Uterine smooth muscle cell (primary cell): ENCODE results near the gene ENO2. TPM values are rescaled to one million over a fixed set of nuclear protein-coding genes. Genes with fewer than 3 reads are reported as not detected.

Experiments
- total RNA-seq: library from RNA; depleted of rRNA; stranded (reverse); fragments of >200 nt; gene quantifications from 2 replicates; pipeline ENCODE4 v1.2.3, GENCODE V29; 2014

Gene ENO2
- 29.0 and 38.4 TPM in 2 replicates for total RNA-seq

DNA sequence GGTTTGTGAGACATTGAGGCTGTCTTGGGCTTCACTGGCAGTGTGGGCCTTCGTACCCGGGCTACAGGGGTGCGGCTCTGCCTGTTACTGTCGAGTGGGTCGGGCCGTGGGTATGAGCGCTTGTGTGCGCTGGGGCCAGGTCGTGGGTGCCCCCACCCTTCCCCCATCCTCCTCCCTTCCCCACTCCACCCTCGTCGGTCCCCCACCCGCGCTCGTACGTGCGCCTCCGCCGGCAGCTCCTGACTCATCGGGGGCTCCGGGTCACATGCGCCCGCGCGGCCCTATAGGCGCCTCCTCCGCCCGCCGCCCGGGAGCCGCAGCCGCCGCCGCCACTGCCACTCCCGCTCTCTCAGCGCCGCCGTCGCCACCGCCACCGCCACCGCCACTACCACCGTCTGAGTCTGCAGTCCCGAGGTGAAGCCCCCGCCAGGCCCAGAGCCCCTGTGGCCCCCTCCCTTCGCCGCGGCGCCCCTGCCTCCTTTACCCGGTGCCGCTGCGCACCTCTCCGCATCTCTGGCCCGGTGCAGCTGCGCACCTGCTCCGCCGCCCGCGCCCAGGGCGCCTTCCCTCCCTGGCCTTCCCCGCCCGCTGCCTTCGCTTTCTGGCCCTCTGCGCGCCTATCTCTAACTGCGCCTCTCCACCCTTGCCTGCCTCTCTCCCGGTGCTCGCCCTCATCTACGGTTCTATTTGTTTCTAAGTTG lies at the start of gene ENO2:
TSS of gene ENO2 (plus strand) at position 335 of the 701 bp plus-strand sequence. CDS start 1,253 bp downstream, outside the sequence.

DNA sequence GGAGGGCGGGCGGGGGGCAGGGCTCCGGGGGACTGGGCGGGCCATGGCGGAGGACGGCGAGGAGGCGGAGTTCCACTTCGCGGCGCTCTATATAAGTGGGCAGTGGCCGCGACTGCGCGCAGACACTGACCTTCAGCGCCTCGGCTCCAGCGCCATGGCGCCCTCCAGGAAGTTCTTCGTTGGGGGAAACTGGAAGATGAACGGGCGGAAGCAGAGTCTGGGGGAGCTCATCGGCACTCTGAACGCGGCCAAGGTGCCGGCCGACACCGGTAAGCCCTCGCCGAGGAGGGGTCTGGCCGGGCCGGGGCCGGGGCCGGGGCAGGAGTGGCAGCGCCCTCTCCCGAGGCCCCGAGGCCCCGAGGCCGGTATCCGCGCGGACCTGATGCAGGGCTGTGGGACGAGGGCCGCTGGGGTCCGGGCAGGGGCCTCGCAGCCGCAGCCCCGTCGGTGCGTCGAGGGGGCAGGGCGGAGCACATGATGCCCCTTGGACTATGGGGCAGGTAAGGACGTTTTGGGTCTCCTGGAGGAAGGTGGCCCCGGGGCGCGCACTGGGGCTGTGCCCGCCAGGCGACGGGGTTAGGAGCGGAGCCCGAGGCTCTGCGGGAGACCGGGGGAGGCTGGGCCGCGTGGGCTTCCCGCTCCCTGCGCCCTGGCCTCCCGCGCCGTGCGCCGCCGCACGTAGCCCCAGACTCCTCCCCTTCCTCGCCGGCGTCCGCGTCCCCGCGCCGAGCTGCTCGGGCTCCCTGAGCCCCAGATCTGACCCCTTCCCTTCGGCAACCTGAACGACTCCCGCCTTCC lies 46.8 kb upstream of the ENO2 start, which contains the start of gene TPI1:
TSS of gene TPI1 (plus strand) at position 119 of the 798 bp plus-strand sequence. CDS start at position 155, 36 bp downstream.

DNA sequence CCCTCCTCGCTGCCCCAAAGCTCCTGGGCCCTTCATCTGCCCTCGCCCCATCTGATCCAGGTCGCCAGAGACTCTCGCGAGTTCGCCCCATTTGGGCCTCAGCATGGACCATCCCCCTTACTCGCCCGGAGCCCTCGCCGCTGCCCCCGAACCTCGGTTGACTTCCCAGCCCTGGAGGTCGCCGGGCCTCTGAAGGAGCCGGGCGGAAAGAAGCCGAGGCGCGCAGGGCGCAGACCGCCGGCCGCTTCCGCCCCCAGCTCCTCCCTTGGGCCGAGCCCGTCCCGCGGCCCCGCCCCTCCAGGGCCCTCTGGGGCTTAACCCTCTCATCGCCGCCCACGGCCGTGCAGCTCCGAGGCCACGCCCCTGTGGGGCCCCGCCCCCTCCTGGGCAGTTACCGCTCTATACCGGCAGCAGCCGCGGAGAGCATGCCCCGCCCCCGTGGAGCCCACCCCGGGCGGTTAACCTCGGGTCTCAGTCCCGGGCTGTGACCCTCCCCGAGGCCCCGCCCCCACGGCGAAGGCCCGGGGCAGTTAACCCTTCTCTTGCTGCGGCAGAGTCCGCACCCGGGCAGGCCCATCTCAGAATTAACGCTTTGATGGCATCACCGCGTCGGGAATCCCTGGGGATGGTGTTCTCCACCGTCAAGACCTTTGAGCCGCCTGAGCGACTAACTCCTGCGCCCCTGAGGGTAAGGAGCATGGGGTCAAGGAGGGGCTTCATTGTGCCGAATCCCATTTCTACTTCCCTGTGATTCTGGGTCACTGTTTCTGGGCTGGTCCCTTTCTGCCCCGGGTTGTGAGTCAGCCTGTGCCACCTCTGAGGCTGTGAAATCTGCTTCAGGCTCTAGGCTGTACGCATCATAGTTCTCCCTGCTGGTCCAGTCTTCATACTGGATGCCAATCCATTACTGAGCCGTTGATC lies 41.0 kb upstream of the ENO2 start, which contains the start of gene SPSB2:
TSS of gene SPSB2 (minus strand) at position 210 of the 921 bp plus-strand sequence. CDS start 402 bp downstream, outside the sequence.

DNA sequence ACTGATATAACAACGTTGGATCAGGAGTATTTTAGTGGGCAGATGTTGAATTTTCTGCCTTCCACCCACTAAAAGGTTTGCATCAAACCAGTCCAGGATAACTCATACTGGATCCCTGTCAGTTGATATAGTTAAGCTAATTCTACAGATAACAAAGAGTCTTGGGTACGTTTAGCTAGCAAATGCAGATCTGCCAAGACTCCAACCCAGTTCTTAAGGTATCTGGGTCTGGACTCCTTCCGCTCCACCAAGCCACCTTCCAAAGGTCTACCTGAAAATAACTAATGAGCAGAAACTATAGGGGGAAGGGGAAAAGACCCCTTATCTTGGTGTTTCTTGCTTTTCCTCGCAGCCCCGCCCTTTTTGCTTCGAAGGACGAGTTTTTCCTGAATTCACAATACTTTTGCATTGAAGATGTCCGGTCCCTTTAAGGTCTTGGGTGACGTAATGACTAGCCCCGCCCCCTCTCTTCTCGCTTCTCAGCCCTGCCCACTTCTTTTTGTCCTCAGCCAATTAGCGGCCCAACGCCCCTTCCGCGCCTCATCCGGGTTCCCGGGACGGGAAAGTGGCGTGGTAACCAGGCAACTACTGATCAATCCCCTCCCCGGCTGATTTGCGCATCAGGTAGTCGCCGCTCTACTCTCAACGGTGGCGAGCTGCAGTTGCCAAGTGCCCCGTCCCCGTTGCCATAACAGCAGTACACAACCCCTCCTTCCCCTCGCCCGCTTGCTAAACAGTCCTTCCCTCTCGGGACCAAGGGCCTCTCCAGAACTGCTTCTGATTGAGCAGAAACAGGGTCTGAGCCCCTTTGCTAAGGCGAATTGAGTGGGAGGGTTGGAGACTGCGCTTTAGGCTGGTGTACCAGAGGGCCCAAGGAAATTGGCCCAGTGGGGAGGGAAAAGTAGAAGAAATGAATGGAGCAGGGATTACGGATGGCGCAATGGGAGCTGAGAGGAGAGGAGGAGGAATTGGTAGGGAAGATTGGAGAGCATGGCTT lies 9.8 kb upstream of the ENO2 start, which contains the start of gene LRRC23:
TSS of gene LRRC23 (plus strand) at position 543 of the 997 bp plus-strand sequence. CDS start 812 bp downstream, outside the sequence.

DNA sequence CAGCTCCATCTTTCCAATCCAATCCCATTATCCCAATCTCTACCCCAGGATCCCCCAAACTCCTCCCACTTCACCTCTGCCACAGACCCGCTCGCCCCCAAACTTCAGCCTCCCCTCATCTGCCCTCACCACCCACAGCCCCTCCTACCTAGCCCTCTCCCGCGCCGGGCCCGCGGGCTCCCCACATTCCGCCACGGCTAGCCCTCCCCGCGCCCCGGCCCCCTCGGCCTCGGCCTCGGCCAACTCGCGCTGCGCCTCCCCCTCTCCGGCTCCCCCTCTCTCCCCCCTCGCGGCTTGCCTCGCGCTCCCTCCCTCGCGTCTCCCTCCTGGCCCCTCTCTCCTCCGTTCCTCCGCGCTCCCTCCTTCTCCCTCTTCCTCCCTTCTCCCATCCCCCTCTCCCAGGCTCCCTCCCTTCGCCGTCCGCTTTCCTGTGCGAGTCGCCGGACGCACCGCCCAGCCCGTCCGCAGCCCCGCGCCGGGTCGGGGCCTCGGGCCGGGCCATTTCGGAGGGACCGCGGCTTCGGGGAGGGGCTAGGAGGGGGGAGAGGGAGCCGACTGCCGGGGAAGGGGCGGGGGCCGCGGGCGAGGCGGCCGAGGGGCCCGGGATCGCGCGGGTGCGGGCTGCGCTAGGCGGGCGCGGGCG lies 13.1 kb downstream of the ENO2 start, which contains the start of gene ATN1:
TSS of gene ATN1 (plus strand) at position 581 of the 643 bp plus-strand sequence. CDS start 6,043 bp downstream, outside the sequence.

DNA sequence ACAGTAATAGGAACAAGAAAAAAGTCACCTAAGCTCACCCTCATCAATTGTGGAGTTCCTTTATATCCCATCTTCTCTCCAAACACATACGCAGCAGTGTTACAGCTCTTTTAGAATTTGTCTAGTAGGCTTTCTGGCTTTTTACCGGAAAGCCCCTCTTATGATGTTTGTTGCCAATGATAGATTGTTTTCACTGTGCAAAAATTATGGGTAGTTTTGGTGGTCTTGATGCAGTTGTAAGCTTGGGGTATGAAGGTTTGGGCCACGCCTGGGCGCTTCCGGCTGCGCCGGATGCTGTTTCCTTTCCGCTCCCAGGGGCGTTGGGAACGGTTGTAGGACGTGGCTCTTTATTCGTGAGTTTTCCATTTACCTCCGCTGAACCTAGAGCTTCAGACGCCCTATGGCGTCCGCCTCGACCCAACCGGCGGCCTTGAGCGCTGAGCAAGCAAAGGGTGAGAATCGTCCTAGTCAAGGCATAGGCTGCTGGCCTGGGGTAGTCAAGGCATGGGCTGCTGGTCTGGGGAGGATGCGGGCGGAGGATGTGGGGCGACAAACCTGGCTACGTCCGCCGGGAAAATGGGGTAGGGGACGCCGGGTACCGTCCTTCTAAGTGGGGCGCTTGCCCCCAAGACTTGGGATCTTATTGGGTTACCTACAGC lies 29.5 kb downstream of the ENO2 start, which contains the start of the genes C12orf57 and RNU7-1:
TSS of gene C12orf57 (plus strand) at position 301 of the 659 bp plus-strand sequence. CDS start at position 401, 100 bp downstream.
TSS of gene RNU7-1 (plus strand) at position 95 of the 659 bp plus-strand sequence.

DNA sequence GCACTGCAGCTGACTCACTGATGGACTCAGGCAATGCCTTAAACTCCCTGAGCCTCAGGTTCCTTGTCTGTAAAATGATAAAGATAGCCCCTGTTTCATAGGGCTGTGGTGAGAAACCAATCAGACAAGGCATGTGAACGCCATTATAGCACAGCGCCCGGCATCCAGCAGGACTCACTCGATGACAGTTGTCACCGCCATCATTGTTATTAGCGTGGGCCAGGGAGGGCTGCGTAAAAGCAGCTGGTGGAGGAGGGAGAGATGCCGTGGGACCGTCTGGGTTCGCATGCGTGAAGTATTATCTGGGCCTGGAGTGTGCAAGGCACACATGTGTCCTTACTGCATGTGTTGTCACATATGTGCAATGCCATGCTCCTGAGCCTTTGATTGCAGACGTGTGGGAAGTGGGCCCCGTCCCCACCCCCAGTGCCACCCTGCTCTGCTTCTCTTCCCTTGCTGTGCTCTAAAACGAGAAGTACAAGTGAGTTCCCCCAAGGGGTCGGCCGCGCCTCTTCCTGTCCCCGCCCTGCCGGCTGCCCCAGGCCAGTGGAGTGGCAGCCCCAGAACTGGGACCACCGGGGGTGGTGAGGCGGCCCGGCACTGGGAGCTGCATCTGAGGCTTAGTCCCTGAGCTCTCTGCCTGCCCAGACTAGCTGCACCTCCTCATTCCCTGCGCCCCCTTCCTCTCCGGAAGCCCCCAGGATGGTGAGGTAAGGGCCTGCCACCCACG lies 36.6 kb downstream of the ENO2 start, which contains the start of gene PTPN6:
TSS of gene PTPN6 (plus strand) at position 546 of the 730 bp plus-strand sequence. CDS start at position 703, 157 bp downstream.

Other genes starting within 250 kb of the ENO2 start
- gene ZNF384, start 225.2 kb upstream of the ENO2 start, total RNA-seq = 10.1 and 10.3 TPM in 2 replicates
- gene PIANP, start 213.8 kb upstream of the ENO2 start, total RNA-seq = under 0.01 TPM in 1 of 2 replicates, not detected in the other
- 76.7 and 77.9 TPM in 2 replicates for gene COPS7A, start 190.5 kb upstream of the ENO2 start, total RNA-seq
- gene MLF2, start 161.4 kb upstream of the ENO2 start, total RNA-seq = 131 and 181 TPM in 2 replicates
- gene PTMS, start 148.2 kb upstream of the ENO2 start, total RNA-seq = 60.1 and 63.5 TPM in 2 replicates
- under 0.01 and 0.11 TPM in 2 replicates for gene LAG3, start 142.1 kb upstream of the ENO2 start, total RNA-seq
- 0.25 TPM in 1 of 2 replicates, not detected in the other for gene CD4, start 125.1 kb upstream of the ENO2 start, total RNA-seq
- 5.0 and 6.0 TPM in 2 replicates for gene GPR162, start 92.8 kb upstream of the ENO2 start, total RNA-seq
- gene P3H3, start 86.2 kb upstream of the ENO2 start, total RNA-seq = 133 and 175 TPM in 2 replicates
- gene GNB3, start 73.7 kb upstream of the ENO2 start, total RNA-seq = 2.9 and 3.7 TPM in 2 replicates
- gene CDCA3, start 63.3 kb upstream of the ENO2 start, total RNA-seq = 9.0 and 35.9 TPM in 2 replicates
- 94.9 and 147 TPM in 2 replicates for gene USP5, start 62.4 kb upstream of the ENO2 start, total RNA-seq
- gene TPI1, start 47.0 kb upstream of the ENO2 start, total RNA-seq = 1,238 and 1,525 TPM in 2 replicates
- 7.0 and 9.5 TPM in 2 replicates for gene SPSB2, start 41.3 kb upstream of the ENO2 start, total RNA-seq
- gene LRRC23, start 9.8 kb upstream of the ENO2 start, total RNA-seq = 8.6 and 14.4 TPM in 2 replicates
- 15.7 and 22.4 TPM in 2 replicates for gene ATN1, start 13.4 kb downstream of the ENO2 start, total RNA-seq
- not detected in 2 replicates for gene RNU7-1, start 29.2 kb downstream of the ENO2 start, total RNA-seq
- 60.8 and 143 TPM in 2 replicates for gene C12orf57, start 29.4 kb downstream of the ENO2 start, total RNA-seq
- 0.11 TPM in 1 of 2 replicates, not detected in the other for gene PTPN6, start 36.8 kb downstream of the ENO2 start, total RNA-seq
- gene PHB2, start 56.1 kb downstream of the ENO2 start, total RNA-seq = 155 and 196 TPM in 2 replicates
- gene EMG1, start 56.3 kb downstream of the ENO2 start, total RNA-seq = 43.5 and 72.2 TPM in 2 replicates
- 7.2 and 7.7 TPM in 2 replicates for gene LPCAT3, start 103.9 kb downstream of the ENO2 start, total RNA-seq
- gene C1S, start 146.1 kb downstream of the ENO2 start, total RNA-seq = 72.8 and 248 TPM in 2 replicates
- gene C1R, start 177.9 kb downstream of the ENO2 start, total RNA-seq = 27.1 and 114 TPM in 2 replicates
- gene C1RL, start 194.6 kb downstream of the ENO2 start, total RNA-seq = 17.4 and 30.1 TPM in 2 replicates
- 0.12 TPM in 1 of 2 replicates, not detected in the other for gene RBP5, start 214.3 kb downstream of the ENO2 start, total RNA-seq
- 9.3 and 20.7 TPM in 2 replicates for gene CLSTN3, start 215.8 kb downstream of the ENO2 start, total RNA-seq